K562 (cell line): ENCODE data around the gene FAM83B. TPM values are rescaled to one million over a fixed set of nuclear protein-coding genes. Genes with fewer than 3 reads are reported as not detected.
"Not testable (repeated sequence)": the region's sequence is repeated elsewhere in the genome, so short reads cannot be mapped to it uniquely, and the experiment has no call there.

Source experiments
- ATAC-seq: fragments of 200-7000 bp; cut with Tn5 transposase; 3 replicates; pipeline ENCODE4 v1.9.1; 2020; ENCODE audit warnings: moderate library complexity
- Bru-seq: library from RNA; stranded (reverse); fragments of 400-500 nt; gene quantifications from one replicate; lab custom pipeline; 2021; lab: Mats Ljungman, UMichigan
- BruChase-seq, 2 experiments: library from RNA; stranded (reverse); fragments of 400-500 nt; gene quantifications; one replicate each; lab custom pipeline; 2021; lab: Mats Ljungman, UMichigan
- BruUV-seq: library from RNA; stranded (reverse); fragments of 400-500 nt; replicated peaks from 2 replicates; lab custom pipeline; 2021; lab: Mats Ljungman, UMichigan
- CTCF ChIA-PET: fragments of 300-600 bp; formaldehyde crosslinking; extraction: SDS; loops from one replicate; lab custom pipeline; 2021; ENCODE audit warnings: low intra/inter-chr PET ratio; lab: Yijun Ruan, JAX
- POLR2A ChIA-PET: fragments of 300-600, 350-650 bp; sonication (Branson Sonifier 250); formaldehyde crosslinking; extraction: SDS; loops from one replicate; lab custom pipeline; 2021; ENCODE audit warnings: antibody characterized with exemption, inconsistent platforms; lab: Yijun Ruan, JAX
- DNase-seq, 4 experiments: peaks; one replicate each; pipeline versions ENCODE4 v3.0.0 to v3.0.0-alpha.2; 2011 to 2018; ENCODE audit warnings: low spot score in 3 of 4, mixed read lengths in 3 of 4; ENCODE audit errors: extremely low read depth in 1 of 4
- FAIRE-seq: peaks from 2 replicates; lab custom pipeline; 2011; peaks lifted over from hg19 to GRCh38; lab: Jason Lieb, UNC
- H2AFZ ChIP-seq: 2 replicates; pipeline ENCODE4 v1.6.0; 2011; ENCODE audit warnings: low read depth, low read length, control low read depth, inconsistent platforms
- H3K27ac ChIP-seq: fragments of 200-600 bp; 3 replicates; pipeline ENCODE4 v1.8.0; 2011; ENCODE audit warnings: low read depth, mild to moderate bottlenecking, control low read depth, inconsistent platforms, low read length, moderate library complexity, mixed read lengths; ENCODE audit errors: extremely low read depth
- H3K27me3 ChIP-seq, 2 experiments: fragments of 300-600 bp in 1 of 2; 2 replicates in 1 of 2; 3 replicates in 1 of 2; pipeline versions ENCODE4 v1.6.0 to v1.8.0; 2011; ENCODE audit warnings: inconsistent platforms in 2 of 2, low read length in 2 of 2, mild to moderate bottlenecking in 1 of 2, mixed read lengths in 1 of 2, moderate library complexity in 1 of 2; ENCODE audit not compliant: control insufficient read depth in 2 of 2, insufficient read depth in 2 of 2
- H3K36me3 ChIP-seq: fragments of 300-600 bp; 3 replicates; pipeline ENCODE4 v1.8.0; 2011; ENCODE audit warnings: mild to moderate bottlenecking, low read length, inconsistent platforms; ENCODE audit not compliant: control insufficient read depth, insufficient read depth
- H3K4me1 ChIP-seq, 2 experiments: fragments of 200-600 bp in 1 of 2; replicated peaks in 1 of 2; 2 replicates in 1 of 2; 3 replicates in 1 of 2; pipeline versions ENCODE4 v1.5.1 to v1.8.0; 2011; ENCODE audit warnings: inconsistent platforms in 2 of 2, low read length in 2 of 2, mild to moderate bottlenecking in 1 of 2, mixed read lengths in 1 of 2, moderate library complexity in 1 of 2; ENCODE audit not compliant: control insufficient read depth in 2 of 2, insufficient read depth in 2 of 2
- H3K4me2 ChIP-seq: 2 replicates; pipeline ENCODE4 v1.6.1; 2011; ENCODE audit warnings: low read length, control low read depth, inconsistent platforms, mixed read lengths; ENCODE audit not compliant: insufficient read depth
- H3K4me3 ChIP-seq: fragments of 200-600 bp; sonication (generic), shearing (Covaris generic); 2 replicates; pipeline ENCODE4 v1.5.1; 2016; ENCODE audit warnings: control low read depth, inconsistent platforms
- H3K79me2 ChIP-seq: fragments of 200-600 bp; 3 replicates; pipeline ENCODE4 v1.8.0; 2011; ENCODE audit warnings: low read length, inconsistent platforms; ENCODE audit not compliant: control insufficient read depth, insufficient read depth
- H3K9ac ChIP-seq, 2 experiments: 2 replicates each; pipeline versions ENCODE4 v1.6.0 to v1.6.1; 2011; ENCODE audit warnings: low read depth in 2 of 2, low read length in 2 of 2, control low read depth in 1 of 2, inconsistent platforms in 1 of 2, mild to moderate bottlenecking in 1 of 2, mixed read lengths in 1 of 2; ENCODE audit not compliant: insufficient read depth in 1 of 2
- H3K9me1 ChIP-seq: one replicate; pipeline ENCODE4 v1.6.0; 2011; ENCODE audit warnings: inconsistent platforms, mild to moderate bottlenecking, low read length, moderate library complexity; ENCODE audit not compliant: control insufficient read depth, insufficient read depth
- H3K9me3 ChIP-seq: replicated peaks from 2 replicates; pipeline ENCODE4 v1.5.1; 2011; ENCODE audit warnings: low read depth, low read length, inconsistent platforms; ENCODE audit not compliant: control insufficient read depth, insufficient read depth
- H4K20me1 ChIP-seq: replicated peaks from 2 replicates; pipeline ENCODE4 v1.6.1; 2011; ENCODE audit warnings: low read length, inconsistent platforms, mixed read lengths; ENCODE audit not compliant: control insufficient read depth, insufficient read depth
- L3MBTL2 ChIP-seq: fragments of 450-650 bp; IDR thresholded peaks from 2 replicates; pipeline ENCODE4 v1.6.1; 2016; ENCODE audit warnings: mild to moderate bottlenecking, moderate library complexity
- NFYB ChIP-seq: IDR thresholded peaks from 2 replicates; pipeline ENCODE4 v1.6.1; 2011; ENCODE audit warnings: mild to moderate bottlenecking, moderate library complexity; ENCODE audit not compliant: insufficient read length; ENCODE audit errors: extremely low read depth
- PREB ChIP-seq: sonication (generic); formaldehyde crosslinking; IDR thresholded peaks from 2 replicates; pipeline ENCODE4 v1.8.1; 2023; ENCODE audit warnings: mild to moderate bottlenecking, missing genetic modification reagents
- TAL1 ChIP-seq: fragments of 450-650 bp; IDR thresholded peaks from 2 replicates; pipeline ENCODE4 v1.6.1; 2016; ENCODE audit warnings: mild to moderate bottlenecking
- WGBS: fragments of 100-300 bp; shearing (Covaris generic); methylation state at CpG from one replicate; pipeline ENCODE4 v1.1.6; 2016; ENCODE audit warnings: low coverage, mixed read lengths; ENCODE audit not compliant: insufficient coverage; ENCODE audit errors: missing lambda C conversion rate; 5-methylcytosine and 5-hydroxymethylcytosine counted together
- in situ Hi-C: fragments of 300-500 bp; cut with MboI; formaldehyde crosslinking; loops from 4 replicates; pipeline ENCODE4 v1.15.0; 2018; ENCODE audit warnings: inconsistent platforms, mixed read lengths
- intact Hi-C: fragments of 100-400 bp; cut with micrococcal nuclease; formaldehyde crosslinking; loops from 2 replicates; pipeline ENCODE4 v1.14.2; 2022
- long read RNA-seq, 3 experiments: library from polyadenylated mRNA in 2 of 3; library from RNA in 1 of 3; unstranded in 2 of 3; stranded (forward) in 1 of 3; transcript quantifications; one replicate each; pipeline ENCODE4 v2.0.0, GENCODE V29; 2019 to 2022
- polyA minus RNA-seq, 3 experiments: library from RNA; depleted of rRNA, polyadenylated mRNA; stranded (reverse); fragments of >200 nt; gene quantifications; 2 replicates each; pipeline ENCODE4 v1.2.3, GENCODE V29; 2011
- polyA plus RNA-seq, 8 experiments: library from polyadenylated mRNA; depleted of rRNA in 4 of 8; stranded (reverse) in 5 of 8; unstranded in 3 of 8; fragments of >200 nt; fragmentation: Nextera tagmentation in 2 of 8; fragmentation: Illumina TruSeq in 1 of 8; extraction: Ambion mirVana in 2 of 8; extraction: Trizol in 1 of 8; gene quantifications; 2 replicates each; pipeline versions ENCODE4 v1.2.1 to v1.2.3, GENCODE V29; 2011 to 2014; ENCODE audit warnings: inconsistent platforms in 1 of 8, missing spikeins in 1 of 8
- total RNA-seq, 7 experiments: library from RNA; depleted of rRNA in 6 of 7; stranded (reverse); fragments of >200 nt in 6 of 7; fragmentation: Illumina TruSeq in 2 of 7; extraction: Trizol in 2 of 7; gene quantifications; 2 replicates each; pipeline versions ENCODE4 v1.2.1 to v1.2.3, GENCODE V29; 2011 to 2021; ENCODE audit warnings: low replicate concordance in 1 of 7

Gene FAM83B
- total RNA-seq (2011; cell fraction: chromatin; rRNA removed; ENCODE audit: low replicate concordance), result not detected in 2 replicates
- total RNA-seq (2011; cell fraction: nucleolus; rRNA removed), result not detected in 2 replicates
- total RNA-seq (2011; cell fraction: nucleoplasm; rRNA removed), result not detected in 2 replicates
- total RNA-seq (2014; rRNA removed), result not detected in 2 replicates
- not detected in 2 replicates for total RNA-seq (2014; rRNA removed; fragmentation: Illumina TruSeq; extraction: Trizol)
- not detected in 2 replicates for total RNA-seq (2015; rRNA removed; fragmentation: Illumina TruSeq; extraction: Trizol)
- total RNA-seq (2021), result not detected in 2 replicates
- not detected in 2 replicates for polyA plus RNA-seq (2011; rRNA removed)
- polyA plus RNA-seq (2011; cell fraction: cytosol; rRNA removed), result not detected in 2 replicates
- polyA plus RNA-seq (2011; cell fraction: nucleus; rRNA removed), result not detected in 2 replicates
- not detected in 2 replicates for polyA plus RNA-seq (2012)
- not detected in 2 replicates for polyA plus RNA-seq (2014; fragmentation: Illumina TruSeq; extraction: Trizol)
- not detected for polyA plus RNA-seq (2014; fragmentation: Nextera tagmentation; extraction: Ambion mirVana)
- polyA plus RNA-seq (2014; rRNA removed), result not detected in 2 replicates
- not detected in 2 replicates for polyA minus RNA-seq (2011; rRNA and poly(A)+ RNA removed)
- polyA minus RNA-seq (2011; cell fraction: cytosol; rRNA and poly(A)+ RNA removed), result not detected in 2 replicates
- polyA minus RNA-seq (2011; cell fraction: nucleus; rRNA and poly(A)+ RNA removed), result not detected in 2 replicates
- percentile 10 among the genes with signal in this experiment for Bru-seq, nascent RNA
- percentile 7 among the genes with signal in this experiment for BruChase-seq, experiment 1, labeled RNA remaining after a 2-hour chase
- BruChase-seq, experiment 2, labeled RNA remaining after a 6-hour chase, result percentile 11 among the genes with signal in this experiment
- long read RNA-seq, experiment 1, result 0 reads
- long read RNA-seq, experiment 2, result 0 reads
- long read RNA-seq, experiment 3, result 0 reads

- intact Hi-C loops, result no loop called here
- WGBS, result 27% methylated on average over 27 of the region's 50 CpGs
- Histone ChIP-seq H2AFZ (no peak within 1 kb of the TSS), H3K9me3 (no peaks in the 10 kb centered on the region), H3K4me2 (no peak within 1 kb of the TSS), H3K27me3 (no peaks in the 10 kb centered on the region), H3K4me3 (no peak within 1 kb of the TSS)
- FAIRE-seq, result no peak
- ChIA-PET CTCF (no interaction called here), POLR2A (no interaction called here)
- TF ChIP-seq L3MBTL2 (no peak), PREB (no peak), NFYB (no peak), TAL1 (no peak)
- TF ChIP-seq, all 486 proteins: peak for 0
- Histone ChIP-seq H4K20me1 (no peaks in the 10 kb centered on the region), H3K9me1 (no peaks in the 10 kb centered on the region), H3K79me2 (no peaks in the 10 kb centered on the region), H3K36me3 (no peaks in the 10 kb centered on the region), H3K4me1 (no peaks in the 10 kb centered on the region), H3K9ac (no peak within 1 kb of the TSS), H3K27ac (no peak within 1 kb of the TSS)
- ATAC-seq, result no peak
- in situ Hi-C loops, result no loop called here
- no peak for DNase-seq
- BruUV-seq, result no TSS peak
These were observed at the start of gene FAM83B for GRCh38 chr6:54846243-54846856. TSS of gene FAM83B (plus strand) at chr6:54846771. CDS start at chr6:54870247, 23,476 bp downstream.

- in situ Hi-C loops, H4K20me1 ChIP-seq, CTCF ChIA-PET, FAIRE-seq, H3K27me3 ChIP-seq, BruUV-seq, POLR2A ChIA-PET, H3K4me1 ChIP-seq, H2AFZ ChIP-seq, H3K27ac ChIP-seq, H3K9me3 ChIP-seq, H3K4me3 ChIP-seq, H3K36me3 ChIP-seq, ATAC-seq, intact Hi-C loops, H3K79me2 ChIP-seq, H3K4me2 ChIP-seq, H3K9me1 ChIP-seq, DNase-seq, H3K9ac ChIP-seq: not testable (repeated sequence)
These were observed 49.7 kb upstream of the FAM83B start for GRCh38 chr6:54796918-54797317.
